Mammary epithelial cell (primary cell): ENCODE results near the gene SETD2.

Experiments
- CTCF ChIP-seq, 2 donors: IDR thresholded peaks in 1 of 2; conservative IDR thresholded peaks in 1 of 2; 2 replicates each; pipeline ENCODE4 v1.5.1; 2011 to 2012; ENCODE audit warnings: inconsistent platforms in 2 of 2, low read length in 2 of 2, mild to moderate bottlenecking in 2 of 2, control low read depth in 1 of 2, low read depth in 1 of 2; ENCODE audit not compliant: insufficient read depth in 1 of 2; ENCODE audit errors: extremely low read depth in 1 of 2
- EZH2 ChIP-seq: IDR thresholded peaks from 2 replicates; pipeline ENCODE4 v1.6.1; 2012; ENCODE audit warnings: low read length, inconsistent platforms, borderline replicate concordance

- TF ChIP-seq EZH2, result no peak
- TF ChIP-seq CTCF (conservative IDR thresholded peaks at IDR 0.05 in 1 of 2, IDR thresholded peaks at IDR 0.05 in 1 of 2; ENCODE audit: extremely low read depth in 1 of 2, insufficient read depth in 1 of 2, low read depth in 1 of 2, low read length in 2 of 2), result no peak
Observed at GRCh38 chr3:46991406-46992165, 172.3 kb downstream of the SETD2 start.
